Stromal cell of bone marrow (primary cell): Measurements from ENCODE around the gene GANC.

ENCODE experiments used
- DNase-seq: peaks from one replicate; pipeline ENCODE4 v3.0.0-alpha.2; 2012; ENCODE audit warnings: low read depth

GANC gene

DNA sequence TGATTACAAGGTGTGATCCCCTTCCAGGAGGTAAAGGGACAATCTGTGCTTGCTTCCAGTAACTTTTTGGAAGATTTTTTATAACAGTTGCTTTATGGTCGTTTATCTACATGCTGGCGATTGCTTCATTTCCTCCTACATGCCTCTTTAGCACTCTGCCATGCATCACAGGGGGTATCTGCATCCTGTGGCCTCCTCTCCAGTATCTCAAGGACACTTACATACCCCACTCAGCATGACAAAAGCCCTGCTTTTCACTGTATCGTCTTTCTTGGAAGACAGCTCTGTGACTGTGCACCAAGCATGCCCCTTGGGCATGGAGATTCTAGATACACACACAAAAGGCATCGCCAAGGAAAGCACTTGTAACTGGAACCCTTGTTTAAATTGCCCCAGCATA, 111.6 kb downstream of the GANC start:
- no peak for DNase-seq

DNA sequence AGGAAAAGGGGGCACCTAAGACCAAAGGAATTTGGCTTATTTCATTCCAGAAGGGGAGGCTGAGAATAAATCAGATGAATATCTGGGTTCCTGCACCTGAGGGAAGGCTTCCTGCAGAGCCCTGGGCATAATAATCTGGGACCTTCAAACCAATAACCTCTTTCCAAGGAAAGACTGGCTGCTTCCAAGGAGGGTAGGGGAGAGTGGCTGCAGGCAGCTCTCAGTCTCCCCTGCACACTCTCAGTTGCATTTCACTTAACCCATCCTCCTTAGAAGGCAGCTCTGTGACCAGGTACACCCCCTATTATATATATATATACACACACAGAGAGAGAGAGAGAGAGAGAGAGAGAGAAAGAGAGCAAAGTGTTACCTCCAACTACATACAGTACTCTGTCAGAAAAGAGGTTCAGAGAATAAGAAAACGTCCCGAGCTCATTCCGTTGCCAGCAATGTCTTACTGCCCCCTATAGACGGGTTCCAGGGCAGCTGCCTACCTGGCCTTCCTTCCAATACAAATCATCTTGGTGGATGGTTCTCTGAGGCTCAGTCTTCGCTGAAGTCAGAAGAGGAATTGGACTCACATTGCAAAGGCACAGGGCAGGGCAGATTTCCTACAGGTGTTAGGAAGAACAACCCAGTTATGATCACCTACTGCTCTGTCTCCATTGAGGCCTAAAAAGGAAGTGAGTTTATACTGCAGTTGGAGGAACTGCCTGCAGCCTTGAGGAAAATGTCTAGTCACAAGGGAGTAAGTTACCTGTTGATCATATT, 112.4 kb downstream of the GANC start:
- no peak for DNase-seq

- DNase-seq = no peak
Measured at GRCh38 chr15:42385980-42386700, 113.1 kb downstream of the GANC start.

DNA sequence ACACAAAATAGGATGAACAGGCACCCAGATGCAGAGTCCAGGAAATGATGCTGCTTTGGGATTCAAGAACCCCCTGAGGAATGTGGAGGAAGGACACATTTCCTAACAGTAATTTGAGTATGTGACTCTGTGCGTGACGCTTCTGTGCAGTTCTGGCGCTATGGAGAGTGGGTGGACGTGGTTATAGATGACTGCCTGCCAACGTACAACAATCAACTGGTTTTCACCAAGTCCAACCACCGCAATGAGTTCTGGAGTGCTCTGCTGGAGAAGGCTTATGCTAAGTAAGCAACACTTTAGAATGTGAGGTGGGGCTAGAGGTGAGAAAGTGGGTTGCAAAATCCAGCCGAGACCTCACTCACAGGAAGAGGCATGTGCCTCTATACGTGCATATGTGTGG, 114.6 kb downstream of the GANC start:
- DNase-seq = no peak

- DNase-seq = no peak
Measured at GRCh38 chr15:42392309-42393024, 119.5 kb downstream of the GANC start.

- DNase-seq = no peak
Measured at GRCh38 chr15:42394106-42394505, 121.1 kb downstream of the GANC start.

DNA sequence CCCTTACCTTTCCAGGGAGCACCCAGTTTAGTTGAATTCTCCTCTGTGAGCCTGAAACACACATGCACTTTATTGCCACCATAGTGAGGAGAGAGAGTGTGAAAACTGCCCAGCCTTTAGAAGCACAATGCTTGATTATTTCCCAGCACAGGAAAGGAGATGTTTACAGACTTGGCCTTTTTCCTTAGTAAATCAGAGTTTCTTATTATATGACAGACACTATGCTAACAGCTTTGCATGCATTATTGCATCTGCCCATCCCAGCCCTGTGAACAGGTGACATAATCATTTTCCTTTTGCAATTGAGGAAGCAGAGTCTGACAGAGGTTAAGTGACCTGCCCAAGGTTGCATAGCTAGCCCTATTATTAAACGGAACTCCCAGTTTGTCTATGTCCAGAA, 122.8 kb downstream of the GANC start:
- no peak for DNase-seq

DNA sequence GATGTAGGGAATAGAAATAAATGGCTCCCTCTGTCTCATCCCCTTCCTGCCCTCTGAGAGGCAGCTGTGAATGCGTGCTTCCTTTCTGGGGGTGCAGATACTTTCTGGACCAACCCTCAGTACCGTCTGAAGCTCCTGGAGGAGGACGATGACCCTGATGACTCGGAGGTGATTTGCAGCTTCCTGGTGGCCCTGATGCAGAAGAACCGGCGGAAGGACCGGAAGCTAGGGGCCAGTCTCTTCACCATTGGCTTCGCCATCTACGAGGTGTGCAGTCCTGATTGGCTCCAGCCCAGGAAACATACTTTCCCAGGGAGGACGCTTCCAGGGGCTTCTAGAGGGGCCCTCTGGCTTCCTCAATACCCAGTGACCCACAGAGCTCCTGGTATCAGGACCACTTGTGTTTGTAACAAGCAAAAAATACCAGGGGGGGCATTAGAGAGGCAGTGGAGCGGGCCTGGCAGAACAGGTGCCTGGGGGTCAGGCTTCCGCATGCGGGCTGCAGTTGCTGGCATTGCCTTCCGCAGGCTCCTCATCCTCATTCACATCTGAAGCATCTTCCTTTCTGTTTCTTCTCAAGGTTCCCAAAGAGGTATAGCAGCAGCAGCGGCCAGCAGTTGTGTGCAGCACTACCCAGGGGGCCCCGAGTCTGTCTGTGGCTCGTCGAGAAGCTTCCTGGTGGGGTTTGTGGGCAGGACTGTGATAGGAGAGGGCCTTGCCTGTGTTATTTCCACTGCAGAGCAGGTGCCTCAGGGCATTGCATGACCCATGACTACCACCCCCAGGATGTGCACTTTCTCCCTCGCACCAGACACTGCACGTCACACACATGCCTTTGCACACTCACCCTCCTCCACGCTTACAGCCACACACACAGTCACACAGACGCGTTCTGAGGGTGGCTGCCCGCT, 128.8 kb downstream of the GANC start:
- no peak for DNase-seq

DNA sequence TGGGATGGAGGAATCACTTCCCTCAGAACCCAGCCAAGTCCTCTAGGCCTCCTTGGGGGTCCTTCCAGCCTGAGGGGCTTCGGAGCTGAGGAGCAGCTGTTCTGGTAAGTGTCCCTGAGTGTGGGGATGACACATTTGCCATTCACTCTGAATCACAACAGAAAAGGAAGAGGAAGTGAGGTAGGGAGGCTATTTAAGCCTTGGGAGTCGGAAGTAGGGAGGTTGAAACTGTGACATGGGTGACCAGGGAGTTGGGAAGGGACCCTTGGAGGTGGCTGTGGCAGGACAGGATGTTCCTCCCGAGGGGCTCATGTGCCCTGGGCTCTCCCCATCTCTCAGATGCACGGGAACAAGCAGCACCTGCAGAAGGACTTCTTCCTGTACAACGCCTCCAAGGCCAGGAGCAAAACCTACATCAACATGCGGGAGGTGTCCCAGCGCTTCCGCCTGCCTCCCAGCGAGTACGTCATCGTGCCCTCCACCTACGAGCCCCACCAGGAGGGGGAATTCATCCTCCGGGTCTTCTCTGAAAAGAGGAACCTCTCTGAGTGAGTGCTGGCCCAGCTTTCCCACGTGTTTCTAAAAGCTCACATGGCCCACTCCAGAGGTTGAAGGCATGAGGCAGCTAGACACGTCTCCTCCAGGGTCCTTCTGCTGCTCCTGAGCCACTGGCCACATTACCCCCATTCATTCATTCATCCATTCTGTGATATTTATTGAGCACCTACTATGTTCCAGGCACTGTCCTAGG, 129.6 kb downstream of the GANC start:
- DNase-seq = no peak

GRCh38 chr15:42403389-42403788, 130.4 kb downstream of the GANC start:
- DNase-seq = no peak

GRCh38 chr15:42404461-42405235, 131.6 kb downstream of the GANC start:
- DNase-seq = no peak

DNA sequence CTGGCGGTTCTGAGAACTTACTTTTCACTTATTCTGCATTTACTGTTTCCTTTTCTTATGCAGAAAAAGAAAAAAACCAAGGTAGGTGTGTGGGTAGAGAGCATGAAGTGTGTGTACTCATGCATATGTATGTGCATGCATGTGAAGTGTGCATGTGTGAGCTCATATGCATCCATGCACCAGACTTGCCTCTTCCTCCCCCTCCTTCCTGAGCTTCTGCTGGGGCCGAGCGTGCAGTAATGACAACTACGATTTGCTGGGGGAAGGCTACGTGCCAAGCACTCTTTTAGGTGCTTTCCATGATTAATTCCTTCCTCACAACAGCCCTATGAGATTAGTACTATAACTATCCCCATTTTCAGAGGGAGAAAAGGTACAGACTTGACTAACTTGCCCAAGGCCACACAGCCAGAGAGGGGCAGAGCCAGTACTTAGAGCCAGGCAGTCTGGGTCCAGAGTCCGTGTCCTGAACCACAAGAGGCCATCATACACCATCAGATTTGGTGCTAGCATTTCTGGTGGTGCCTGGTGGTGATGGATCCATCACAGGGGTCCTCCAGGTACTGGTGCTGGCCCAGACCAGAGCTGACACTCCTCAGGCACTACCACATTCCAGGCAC, 133.0 kb downstream of the GANC start:
- DNase-seq = no peak
